Measurements from ENCODE around the gene TMED7.

TMED7 gene

DNA sequence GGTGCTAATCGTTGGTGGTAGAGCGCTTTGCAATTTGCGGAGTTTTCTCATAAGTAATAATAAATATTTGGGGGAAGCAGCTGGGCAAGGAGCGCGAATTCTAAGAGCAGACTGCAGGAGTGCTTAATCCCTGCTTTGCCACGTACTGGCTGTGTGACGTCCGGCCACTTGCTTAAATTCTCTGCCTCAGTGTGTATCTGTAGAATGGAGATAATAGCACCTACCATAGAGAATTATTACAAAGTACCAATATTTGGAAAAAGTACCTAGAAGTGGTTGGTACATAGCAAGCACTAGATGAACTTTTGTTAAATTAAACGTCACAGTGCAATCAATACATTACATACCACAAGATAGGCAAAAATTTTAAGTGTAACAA, 598 bp upstream of the TMED7 start:
- peak in 1 of 2 experiments; percentile 9 for DNase-seq

DNA sequence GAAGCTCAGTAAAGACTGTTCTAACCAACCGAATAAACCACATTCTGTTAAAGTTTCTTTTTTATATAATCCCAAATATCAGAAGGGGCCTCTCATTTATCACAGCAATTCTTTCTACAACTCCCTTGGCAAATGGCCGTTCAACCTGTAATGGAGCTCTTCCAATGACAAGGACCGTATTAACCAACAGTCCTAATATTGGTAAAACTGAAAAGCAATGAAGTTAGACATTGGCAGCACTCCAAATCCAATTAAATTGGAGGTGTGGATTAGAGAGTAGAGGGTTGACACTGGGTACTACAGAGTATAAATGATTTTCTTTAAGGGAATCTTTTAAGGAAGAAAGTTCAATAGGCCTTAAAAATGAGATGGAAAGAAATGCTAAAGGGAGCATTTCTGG, 842 bp downstream of the TMED7 start:
- DNase-seq: no peak

GRCh38 chr5:115623658-115624057, 2.2 kb downstream of the TMED7 start:
- no peak for DNase-seq

DNA sequence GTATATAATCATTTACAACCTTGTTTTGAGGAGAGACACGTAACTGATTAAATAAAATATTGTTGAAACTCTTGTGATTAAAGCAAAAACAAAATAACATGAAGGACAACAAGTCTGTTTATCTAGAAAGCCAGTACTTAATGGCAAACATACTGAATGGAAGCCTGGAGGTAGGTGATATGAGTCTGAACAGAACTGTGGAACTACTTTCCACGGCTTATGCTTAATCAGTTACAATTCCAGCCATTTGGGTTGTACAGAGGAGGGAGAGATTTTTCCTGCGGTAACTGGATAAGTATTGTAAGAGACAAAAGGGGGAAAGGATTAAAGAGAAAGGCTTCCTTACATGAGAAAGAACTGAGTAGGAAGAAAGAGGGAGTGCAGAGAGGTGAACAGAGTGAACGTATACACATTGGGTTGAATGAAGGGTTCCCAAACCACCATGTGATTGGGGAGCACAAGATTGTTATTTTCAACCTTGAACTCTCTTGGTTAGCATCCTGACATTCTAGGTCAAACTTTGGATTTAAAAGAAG, 4.4 kb downstream of the TMED7 start:
- no peak for DNase-seq

DNA sequence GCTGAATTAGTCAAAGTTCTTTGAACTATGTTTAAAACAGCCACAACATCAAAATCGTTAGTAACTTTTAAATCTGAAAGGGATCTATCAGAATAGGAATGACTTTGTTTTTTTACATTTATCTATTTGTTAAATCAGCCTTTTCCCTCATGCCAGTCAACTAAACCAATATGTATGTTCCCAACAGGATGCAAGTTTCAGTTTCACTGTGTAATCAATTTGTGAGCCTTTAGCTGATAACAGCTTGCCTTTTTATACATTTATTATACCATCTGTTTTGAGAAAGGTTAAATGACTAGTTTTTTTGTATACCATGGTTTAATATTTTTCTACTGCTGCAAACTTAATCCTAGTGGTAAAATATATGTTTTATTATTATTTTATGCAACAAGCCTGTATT, 8.9 kb downstream of the TMED7 start:
- DNase-seq: no peak

DNA sequence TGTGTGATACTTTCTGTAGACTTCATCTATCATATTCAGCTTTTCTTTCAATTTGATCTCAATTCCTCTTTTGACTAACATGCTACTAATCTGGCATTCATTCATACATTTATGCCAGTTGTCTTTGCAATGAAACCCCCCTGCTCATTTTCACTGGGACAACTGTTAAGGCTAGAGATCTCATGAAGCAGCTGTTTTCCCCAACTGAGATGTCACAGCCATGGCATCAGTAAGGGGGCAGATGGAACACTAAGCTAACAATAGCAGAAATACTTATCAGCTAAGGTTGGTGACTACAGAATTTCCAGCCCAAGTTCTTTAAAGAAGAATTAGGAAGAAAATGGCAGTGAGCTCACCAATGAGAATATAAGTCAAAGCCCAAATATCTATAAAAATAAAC, 9.4 kb downstream of the TMED7 start:
- no peak for DNase-seq

- no peak for DNase-seq
These were observed 14.0 kb downstream of the TMED7 start for GRCh38 chr5:115611873-115612272.

- no peak for DNase-seq
These were observed 17.9 kb downstream of the TMED7 start for GRCh38 chr5:115607935-115608334.

- DNase-seq: no peak
These were observed 20.4 kb downstream of the TMED7 start for GRCh38 chr5:115605436-115605835.

DNA sequence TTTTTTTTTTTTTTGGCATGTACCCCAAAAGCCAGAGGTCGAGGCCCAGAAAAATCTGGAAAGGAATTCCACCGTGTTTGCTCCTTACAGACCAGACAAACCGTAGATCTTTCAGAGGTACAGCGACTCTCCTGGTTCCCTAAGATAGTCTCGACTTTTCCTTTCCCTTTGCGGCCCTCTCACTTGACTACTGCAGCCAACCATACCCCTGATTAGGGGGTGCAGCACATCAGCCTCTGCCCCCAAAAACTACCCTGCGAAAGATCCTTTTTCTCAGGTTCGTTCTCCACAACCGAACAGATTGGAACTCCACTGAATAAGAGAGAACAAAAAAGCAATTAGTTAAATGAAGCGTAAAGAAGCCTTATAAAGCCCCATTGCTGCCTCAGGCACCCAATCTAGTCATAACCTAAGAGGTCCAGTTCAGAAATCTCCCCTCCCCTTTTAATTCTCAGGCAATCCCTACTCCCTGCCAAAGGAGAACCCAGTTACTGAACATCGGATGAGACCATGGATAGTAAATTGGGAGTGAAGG, 23.2 kb downstream of the TMED7 start:
- no peak for DNase-seq

DNA sequence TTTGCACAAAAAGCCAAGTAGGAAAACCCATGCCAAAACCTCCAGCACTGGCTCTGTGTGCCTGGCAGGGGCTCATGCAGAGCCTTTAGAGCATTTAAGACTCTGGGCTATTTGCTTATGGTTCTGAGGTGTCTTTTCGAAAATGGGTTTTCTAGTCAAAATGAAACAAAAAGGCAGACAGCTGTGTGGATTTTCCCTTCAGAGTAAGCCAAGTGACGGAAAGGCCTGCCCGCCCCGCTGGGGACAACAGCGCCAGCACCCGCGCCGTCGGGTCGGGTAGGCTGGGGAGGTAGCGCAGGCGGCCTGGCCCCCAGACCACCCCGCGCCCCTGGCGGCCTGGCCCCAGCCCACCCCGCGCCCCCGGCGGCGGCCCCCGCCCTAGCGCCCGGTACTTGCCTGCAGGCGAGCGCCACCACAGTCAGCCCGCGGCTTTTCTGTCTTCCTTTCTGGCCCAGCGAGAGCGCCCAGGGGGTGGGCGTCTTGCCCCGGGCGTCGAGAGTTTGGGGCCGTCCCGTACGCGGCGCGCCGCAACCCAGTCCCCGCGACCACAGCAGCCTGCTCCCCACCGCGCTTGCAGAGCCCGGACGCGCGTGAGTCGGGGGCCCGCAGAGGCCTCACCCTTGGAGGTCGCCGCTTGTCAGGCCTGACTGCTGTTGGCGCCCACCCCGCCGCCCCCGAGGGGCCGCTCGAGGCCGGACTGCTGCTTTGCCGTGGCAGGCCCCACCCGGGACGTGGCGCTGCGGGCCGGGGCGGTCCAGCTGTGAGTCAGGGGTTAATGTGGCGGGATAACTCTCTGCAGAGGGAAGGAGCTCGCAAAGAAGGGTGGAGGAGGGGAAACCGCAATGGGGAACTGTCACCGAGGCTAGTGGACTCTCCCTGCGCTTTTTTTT, 23.9 kb downstream of the TMED7 start, which contains the start of gene TICAM2:
Gene TICAM2, minus strand, starts transcription at position 779 of the 890 bp plus-strand sequence. CDS start 21,223 bp downstream, outside the sequence.
- DNase-seq: no peak

- no peak for DNase-seq
These were observed 25.1 kb downstream of the TMED7 start for GRCh38 chr5:115600766-115601165.

DNA sequence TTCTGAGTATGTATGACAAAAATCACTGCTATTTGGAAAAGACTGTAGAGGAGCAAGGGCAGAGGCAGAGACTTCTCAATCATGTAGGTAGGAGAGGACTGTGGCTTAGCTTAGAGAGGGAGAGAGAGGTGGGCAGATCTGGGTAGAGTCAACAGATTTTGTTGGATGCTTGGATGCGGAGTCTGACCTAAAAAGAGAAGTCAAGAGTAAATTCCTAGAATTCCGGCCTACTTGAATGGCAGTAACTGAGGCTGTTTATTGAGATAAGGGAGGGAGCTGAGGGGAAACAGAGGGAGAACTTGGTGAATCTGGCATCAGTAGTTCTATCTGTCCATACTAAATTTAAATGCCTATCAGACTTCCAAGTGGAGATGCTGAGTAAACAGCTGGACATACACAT, 25.9 kb downstream of the TMED7 start:
- no peak for DNase-seq

- DNase-seq: no peak
These were observed 26.3 kb downstream of the TMED7 start for GRCh38 chr5:115599502-115599901.

DNA sequence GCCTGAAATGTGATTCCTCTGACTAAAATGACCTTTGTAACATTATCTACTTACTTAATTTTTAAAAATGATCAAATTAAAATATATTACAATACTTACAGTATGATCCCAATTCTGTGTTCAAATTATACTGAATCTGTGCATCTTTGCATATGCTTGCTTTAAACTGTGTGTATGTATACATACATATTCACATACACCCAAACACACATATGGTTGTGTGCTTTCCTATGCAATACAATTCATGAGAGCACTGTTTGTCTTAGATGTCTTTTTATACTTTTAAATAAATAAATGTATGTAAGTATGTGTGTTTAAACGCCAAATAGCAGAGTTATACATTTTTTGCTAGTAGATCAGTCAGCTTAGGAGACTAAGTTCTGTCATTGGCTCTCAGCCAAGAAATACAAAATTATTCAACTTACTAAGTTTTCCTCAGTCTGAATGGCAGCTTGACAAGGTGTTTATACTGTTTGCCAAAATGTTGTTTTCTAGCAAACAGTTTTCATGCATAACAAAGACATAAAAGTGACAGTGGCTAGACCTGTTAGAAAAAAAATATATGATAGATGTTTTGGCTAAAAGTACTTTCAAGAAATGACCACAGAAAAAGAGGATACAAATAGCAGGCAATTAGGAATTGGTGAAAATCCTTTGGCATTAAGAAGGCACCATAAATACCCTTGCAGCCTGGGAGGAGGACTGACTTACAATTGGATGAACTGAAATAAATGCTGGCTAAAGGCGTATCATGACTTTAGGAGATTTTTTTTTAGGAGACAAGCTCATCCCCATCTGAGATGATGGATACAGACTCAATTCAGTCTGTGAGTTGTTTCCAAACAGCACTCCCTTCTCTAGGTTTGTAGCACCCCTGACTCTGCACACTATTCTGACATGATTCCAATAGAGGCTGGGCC, 31.4 kb downstream of the TMED7 start:
- DNase-seq: no peak

DNA sequence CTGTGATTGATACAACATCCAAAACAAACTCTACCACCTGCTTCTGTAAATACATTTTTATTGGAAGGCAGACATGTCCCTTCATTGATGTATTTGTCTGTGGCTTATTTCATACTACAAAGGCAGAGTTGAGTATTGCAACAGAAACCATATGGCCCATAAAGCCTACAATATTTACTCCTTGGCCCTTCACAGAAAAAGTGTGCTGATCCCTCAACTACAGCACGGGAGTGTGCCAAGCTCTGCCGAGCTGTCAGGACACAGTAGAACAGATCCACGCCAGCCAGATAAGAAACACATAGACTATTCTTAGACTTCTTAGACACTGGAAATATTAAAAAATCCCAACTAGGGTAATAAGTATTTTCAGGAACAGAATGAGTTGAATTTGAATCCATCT, 36.8 kb downstream of the TMED7 start:
- no peak for DNase-seq

GRCh38 chr5:115588640-115589039, 37.2 kb downstream of the TMED7 start:
- no peak for DNase-seq

DNA sequence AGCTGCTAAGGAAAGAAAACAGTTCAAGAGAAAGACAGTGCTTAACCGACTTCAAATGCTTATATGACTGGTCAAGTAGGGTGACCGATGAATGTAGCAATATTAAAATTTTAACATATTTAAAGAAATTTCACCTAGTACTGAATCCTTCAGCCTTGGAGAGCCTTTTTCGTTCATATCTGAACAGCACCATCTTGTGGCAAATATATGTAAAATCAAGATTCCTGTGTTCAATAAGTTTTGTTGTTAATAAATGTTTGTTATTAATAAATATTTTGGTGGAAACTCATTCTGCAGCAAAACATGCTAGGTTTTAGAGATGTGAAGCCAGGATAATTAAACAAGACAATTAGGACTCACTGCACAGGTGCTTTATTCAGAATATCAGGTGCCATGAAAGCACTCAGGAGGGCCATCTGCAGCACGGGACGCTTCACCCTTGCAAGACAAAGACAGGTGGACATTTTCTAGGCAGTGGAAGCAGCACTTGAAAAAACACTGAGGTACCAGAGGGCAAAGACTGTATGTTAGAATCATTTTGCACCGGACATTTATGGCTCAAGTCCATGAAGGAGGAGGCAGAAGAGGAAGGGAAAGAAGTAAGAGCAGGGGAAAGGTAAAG, 39.2 kb downstream of the TMED7 start:
- DNase-seq: no peak

DNA sequence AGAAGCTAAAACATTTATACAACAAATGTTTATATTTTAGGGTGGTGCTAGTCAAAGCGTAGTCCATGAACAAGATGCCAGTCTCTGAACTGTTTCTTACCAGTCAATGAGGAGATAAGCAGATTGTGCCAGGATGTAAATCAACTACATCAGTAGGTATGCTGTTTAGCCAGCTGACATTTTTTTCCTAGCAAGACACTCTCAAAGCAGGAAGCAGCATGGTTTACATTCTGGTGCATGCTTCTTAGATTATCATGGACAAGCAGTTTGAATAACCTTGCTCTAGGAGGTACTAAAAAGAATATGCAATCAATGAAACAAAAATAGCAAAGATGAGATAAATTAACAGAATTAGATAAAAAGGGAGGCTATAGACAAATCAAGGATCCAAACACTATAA, 40.6 kb downstream of the TMED7 start:
- DNase-seq: no peak

DNA sequence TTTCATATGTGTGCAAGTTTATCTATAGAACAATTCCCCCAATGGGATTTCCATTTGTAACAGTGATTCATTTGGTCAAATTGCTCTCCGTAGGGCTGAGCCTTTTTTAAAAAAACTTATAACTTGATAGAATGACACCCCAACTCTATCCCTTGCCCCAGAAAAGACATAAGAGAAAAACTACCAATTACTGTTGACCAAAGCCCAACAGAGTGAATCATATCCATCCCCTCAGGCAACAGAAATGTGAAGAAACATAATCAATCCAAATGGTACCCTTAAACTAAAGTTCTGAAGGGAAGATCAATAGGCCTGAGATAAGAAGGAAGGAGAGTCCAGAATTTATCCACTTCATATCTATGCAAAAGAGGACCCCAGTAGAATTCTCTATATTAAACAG, 41.3 kb downstream of the TMED7 start:
- DNase-seq: no peak

- no peak for DNase-seq
These were observed 42.4 kb downstream of the TMED7 start for GRCh38 chr5:115583474-115583873.

DNA sequence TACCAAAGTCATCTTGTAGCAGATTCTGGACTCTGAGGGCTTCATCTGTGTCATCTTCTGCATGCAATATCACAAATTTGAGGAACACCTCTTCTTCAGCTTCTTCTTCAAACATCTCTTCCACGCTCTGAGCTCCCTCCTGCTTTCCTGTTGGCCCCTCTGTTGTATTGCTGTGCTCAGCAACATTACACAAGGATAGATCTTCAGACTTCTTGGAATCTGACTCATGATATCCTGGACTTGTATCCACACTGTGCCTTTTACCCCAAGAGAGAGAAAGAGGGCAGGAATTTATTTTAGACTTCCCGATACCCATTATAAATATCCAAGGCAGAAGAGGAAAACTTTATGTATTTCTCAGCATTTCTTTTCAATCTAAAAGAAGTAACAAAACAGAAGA, 44.9 kb downstream of the TMED7 start:
- DNase-seq: no peak

DNA sequence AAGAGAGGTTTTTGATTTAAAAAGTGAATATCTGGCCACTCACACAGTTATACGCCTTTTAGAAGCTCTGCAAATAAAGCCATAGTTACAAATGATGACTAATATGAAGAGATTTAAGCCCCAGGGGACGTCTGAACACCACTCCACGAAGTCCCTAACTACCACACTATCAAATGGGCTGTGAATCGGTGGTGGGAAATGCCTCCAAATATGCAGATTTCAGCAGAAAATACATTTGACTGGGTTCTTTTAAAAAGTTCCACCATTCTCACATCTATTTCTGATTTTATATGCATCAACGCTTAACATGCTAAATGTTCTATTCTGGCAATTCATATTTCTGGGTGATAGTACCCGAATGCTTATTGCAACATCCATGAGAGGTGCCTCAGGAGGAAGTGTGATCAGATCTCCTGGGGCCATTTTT, 46.1 kb downstream of the TMED7 start:
- DNase-seq: no peak
